Measurements from ENCODE around the gene SYCN.

Gene SYCN

DNA sequence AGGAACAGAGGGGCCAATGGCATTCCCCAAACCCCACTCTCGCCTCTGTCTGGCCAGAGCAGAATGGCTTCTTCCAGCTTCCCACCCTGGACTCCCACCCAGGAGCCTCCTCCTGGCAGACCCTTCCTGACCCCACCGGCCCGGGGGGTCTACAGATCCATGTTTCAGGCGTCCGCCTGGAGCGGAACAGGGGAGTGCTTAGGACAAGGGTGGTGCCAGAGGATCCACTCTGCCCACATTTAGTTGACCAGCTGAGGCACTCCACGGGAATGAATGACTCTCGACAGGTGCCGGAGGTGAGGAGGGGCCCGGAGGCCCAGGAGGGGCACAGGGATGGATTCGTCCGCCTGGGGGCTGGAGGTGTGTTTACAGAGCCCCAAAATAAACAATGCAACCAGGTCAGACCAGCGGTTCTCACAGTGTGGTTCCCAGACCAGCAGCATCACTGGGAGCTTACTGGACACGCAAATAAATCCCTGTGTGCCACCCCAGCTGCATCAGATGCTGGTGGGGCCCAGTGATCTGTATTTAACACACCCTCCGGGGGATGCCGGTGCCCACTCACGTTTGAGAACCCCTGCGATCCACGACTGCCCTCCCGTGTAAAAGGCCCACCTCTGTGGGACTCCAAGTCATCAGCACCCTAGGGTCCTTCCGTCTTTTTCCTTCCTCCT is 22.4 kb downstream of the SYCN start:
- H3K27ac ChIP-seq, result no peak overlapping the region
- H3K4me2 ChIP-seq, result no peak overlapping the region
- H3K27me3 ChIP-seq (ENCODE audit: insufficient read depth, low read depth), result no peaks in the 10 kb centered on the region
- no peaks in the 10 kb centered on the region for H3K36me3 ChIP-seq (ENCODE audit: insufficient read depth)
- H3K4me1 ChIP-seq (ENCODE audit: low read depth, poor library complexity, severe bottlenecking), result no peaks in the 10 kb centered on the region
- no peak overlapping the region for H3K9ac ChIP-seq
- TF ChIP-seq CTCF (conservative IDR thresholded peaks at IDR 0.05; ENCODE audit: low read depth, low read length), result no peak
- no peaks in the 10 kb centered on the region for H3K79me2 ChIP-seq (ENCODE audit: insufficient read depth, low read depth)
- no peaks in the 10 kb centered on the region for H4K20me1 ChIP-seq (ENCODE audit: insufficient read depth)
- H2AFZ ChIP-seq (ENCODE audit: low read depth), result no peak overlapping the region
- H3K4me3 ChIP-seq (IDR thresholded peaks at IDR 0.05; ENCODE audit: insufficient read depth, low read depth, low read length), result no peak overlapping the region

- Histone ChIP-seq H3K4me2 (no peak overlapping the region), H3K4me1 (ENCODE audit: low read depth, poor library complexity, severe bottlenecking) (no peaks in the 10 kb centered on the region), H3K9ac (no peak overlapping the region), H3K36me3 (ENCODE audit: insufficient read depth) (no peaks in the 10 kb centered on the region), H4K20me1 (ENCODE audit: insufficient read depth) (no peaks in the 10 kb centered on the region), H3K4me3 (IDR thresholded peaks at IDR 0.05; ENCODE audit: insufficient read depth, low read depth, low read length) (no peak overlapping the region), H3K27me3 (ENCODE audit: insufficient read depth, low read depth) (no peaks in the 10 kb centered on the region), H3K79me2 (ENCODE audit: insufficient read depth, low read depth) (no peaks in the 10 kb centered on the region), H3K27ac (no peak overlapping the region), H2AFZ (ENCODE audit: low read depth) (no peak overlapping the region)
- no peak for TF ChIP-seq CTCF (conservative IDR thresholded peaks at IDR 0.05; ENCODE audit: low read depth, low read length)
These were observed 23.3 kb downstream of the SYCN start for GRCh38 chr19:39180749-39181148.

DNA sequence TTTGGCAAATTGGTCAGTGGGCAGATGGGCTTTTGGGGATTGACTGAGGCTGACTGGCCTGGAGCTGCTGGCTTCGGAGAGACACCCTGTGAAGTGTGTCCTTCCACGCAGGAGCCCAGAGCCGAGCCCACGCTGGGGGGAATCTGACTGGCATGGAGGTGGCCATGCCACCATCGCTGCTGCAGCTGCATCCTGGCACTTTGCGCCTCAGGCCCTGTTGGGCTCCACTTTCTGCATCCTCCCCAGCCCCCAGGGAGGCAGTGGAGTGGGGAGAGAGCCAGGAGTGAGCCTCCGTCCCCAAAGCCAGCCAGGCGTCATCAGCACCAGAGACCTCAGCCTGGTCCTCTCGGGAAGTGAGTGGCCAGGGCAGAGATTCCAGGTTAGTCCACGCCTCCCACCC is 24.3 kb downstream of the SYCN start:
- Histone ChIP-seq H3K27ac (no peak overlapping the region), H3K4me3 (IDR thresholded peaks at IDR 0.05; ENCODE audit: insufficient read depth, low read depth, low read length) (no peak overlapping the region), H3K4me2 (no peak overlapping the region), H3K9ac (no peak overlapping the region), H3K4me1 (ENCODE audit: low read depth, poor library complexity, severe bottlenecking) (no peaks in the 10 kb centered on the region), H3K27me3 (ENCODE audit: insufficient read depth, low read depth) (no peaks in the 10 kb centered on the region), H3K36me3 (ENCODE audit: insufficient read depth) (no peaks in the 10 kb centered on the region), H2AFZ (ENCODE audit: low read depth) (no peak overlapping the region), H4K20me1 (ENCODE audit: insufficient read depth) (no peaks in the 10 kb centered on the region), H3K79me2 (ENCODE audit: insufficient read depth, low read depth) (no peaks in the 10 kb centered on the region)
- no peak for TF ChIP-seq CTCF (conservative IDR thresholded peaks at IDR 0.05; ENCODE audit: low read depth, low read length)

DNA sequence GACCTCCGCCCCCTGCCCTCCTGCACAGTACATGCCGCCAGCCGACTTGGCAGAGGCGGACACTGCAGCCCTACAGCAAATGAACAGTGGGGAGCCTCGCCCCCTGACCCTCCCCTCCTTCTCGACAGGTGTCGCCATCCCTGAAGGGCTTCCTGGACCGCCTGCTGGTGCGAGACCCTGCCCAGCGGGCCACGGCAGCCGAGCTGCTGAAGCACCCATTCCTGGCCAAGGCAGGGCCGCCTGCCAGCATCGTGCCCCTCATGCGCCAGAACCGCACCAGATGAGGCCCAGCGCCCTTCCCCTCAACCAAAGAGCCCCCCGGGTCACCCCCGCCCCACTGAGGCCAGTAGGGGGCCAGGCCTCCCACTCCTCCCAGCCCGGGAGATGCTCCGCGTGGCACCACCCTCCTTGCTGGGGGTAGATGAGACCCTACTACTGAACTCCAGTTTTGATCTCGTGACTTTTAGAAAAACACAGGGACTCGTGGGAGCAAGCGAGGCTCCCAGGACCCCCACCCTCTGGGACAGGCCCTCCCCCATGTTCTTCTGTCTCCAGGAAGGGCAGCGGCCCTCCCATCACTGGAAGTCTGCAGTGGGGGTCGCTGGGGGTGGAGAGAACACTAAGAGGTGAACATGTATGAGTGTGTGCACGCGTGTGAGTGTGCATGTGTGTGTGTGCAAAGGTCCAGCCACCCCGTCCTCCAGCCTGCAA is 25.6 kb downstream of the SYCN start:
- no peak overlapping the region for H3K4me3 ChIP-seq (IDR thresholded peaks at IDR 0.05; ENCODE audit: insufficient read depth, low read depth, low read length)
- H3K27ac ChIP-seq, result no peak overlapping the region
- H3K4me1 ChIP-seq (ENCODE audit: low read depth, poor library complexity, severe bottlenecking), result no peaks in the 10 kb centered on the region
- TF ChIP-seq CTCF (conservative IDR thresholded peaks at IDR 0.05; ENCODE audit: low read depth, low read length), result no peak
- H3K9ac ChIP-seq, result no peak overlapping the region
- H3K27me3 ChIP-seq (ENCODE audit: insufficient read depth, low read depth), result no peaks in the 10 kb centered on the region
- no peaks in the 10 kb centered on the region for H3K79me2 ChIP-seq (ENCODE audit: insufficient read depth, low read depth)
- H3K4me2 ChIP-seq, result no peak overlapping the region
- no peak overlapping the region for H2AFZ ChIP-seq (ENCODE audit: low read depth)
- H4K20me1 ChIP-seq (ENCODE audit: insufficient read depth), result no peaks in the 10 kb centered on the region
- H3K36me3 ChIP-seq (ENCODE audit: insufficient read depth), result no peaks in the 10 kb centered on the region

Measured in KMS-11 (cell line).